ENCODE results near the gene MAX. TPM values are rescaled to one million over a fixed set of nuclear protein-coding genes. Genes with fewer than 3 reads are reported as not detected.

Gene MAX
- total and polyA plus RNA-seq, 9 of the 15 experiments (the other 6 are each of a cell fraction or from before 2014, with no cell fraction given) = 15.4 to 96.5 (median 51.6) TPM

DNA sequence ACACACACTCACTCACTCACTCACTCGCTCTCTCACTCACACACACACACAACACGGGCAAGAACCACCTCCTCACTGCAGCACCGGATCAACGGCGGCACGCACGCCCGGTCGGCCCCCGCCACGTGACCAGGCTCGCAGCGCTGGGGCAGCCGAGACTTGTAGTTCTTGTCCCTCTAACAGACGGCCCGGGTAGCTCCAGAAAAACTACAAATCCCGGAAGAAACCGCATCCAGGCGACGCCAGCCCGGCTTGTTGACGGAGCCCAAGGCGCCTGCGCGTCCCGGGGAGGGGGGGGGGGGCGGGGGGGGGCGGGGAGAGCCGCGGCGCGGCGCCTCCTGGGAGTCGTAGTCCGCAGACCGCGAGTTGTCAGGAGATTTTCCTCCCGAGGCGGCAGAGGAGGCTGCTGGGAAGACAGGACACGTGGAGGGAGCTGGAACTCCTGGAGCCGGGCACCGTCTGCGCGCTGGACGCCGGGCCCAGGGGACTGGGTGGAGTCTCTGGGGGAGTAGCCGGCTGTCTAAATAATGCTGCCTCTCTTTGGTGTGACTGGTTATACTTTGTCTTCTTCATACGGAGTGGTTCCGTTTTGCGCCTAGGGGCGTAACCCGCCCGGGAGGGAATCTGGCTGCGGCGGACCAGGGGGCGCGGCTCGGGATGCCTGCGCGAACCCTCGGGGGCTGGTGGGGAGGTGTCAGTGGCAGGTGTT, at the start of gene MAX (continued):
- TF ChIP-seq PHF8 (IDR thresholded peaks at IDR 0.05; ENCODE audit: borderline replicate concordance, low read length) (peak; percentile 30; the same call in 1 of the 2 replicates), MEIS2 (IDR thresholded peaks at IDR 0.05; ENCODE audit: partially characterized antibody) (peak; percentile 15), PHTF2 (CRISPR knock-in tag; IDR thresholded peaks at IDR 0.05) (no peak), FOXA1 (IDR thresholded peaks at IDR 0.05; ENCODE audit: borderline replicate concordance) (no peak), RNF2 (IDR thresholded peaks at IDR 0.05) (peak; percentile 36; the same call in 1 of the 2 replicates), FOXJ2 (tag; IDR thresholded peaks at IDR 0.05) (0 out of 2 replicates have a peak, but pooled peaks have one; percentile 83), NEUROD1 (IDR thresholded peaks at IDR 0.05; ENCODE audit: borderline replicate concordance, low read depth, low read length, partially characterized antibody) (no peak), ZNF764 (CRISPR knock-in tag; IDR thresholded peaks at IDR 0.05; ENCODE audit: low read depth) (no peak), SMAD4 (CRISPR knock-in tag; conservative IDR thresholded peaks at IDR 0.05) (peak; percentile 14; the same call in 1 of the 2 replicates), ZNF253 (CRISPR knock-in tag; conservative IDR thresholded peaks at IDR 0.05) (no peak), FIP1L1 (IDR thresholded peaks at IDR 0.05; ENCODE audit: low read depth, low read length, poor library complexity, severe bottlenecking) (no peak), TAL1 (IDR thresholded peaks at IDR 0.05) (no peak)
- TF ChIP-seq, protein P1, sequence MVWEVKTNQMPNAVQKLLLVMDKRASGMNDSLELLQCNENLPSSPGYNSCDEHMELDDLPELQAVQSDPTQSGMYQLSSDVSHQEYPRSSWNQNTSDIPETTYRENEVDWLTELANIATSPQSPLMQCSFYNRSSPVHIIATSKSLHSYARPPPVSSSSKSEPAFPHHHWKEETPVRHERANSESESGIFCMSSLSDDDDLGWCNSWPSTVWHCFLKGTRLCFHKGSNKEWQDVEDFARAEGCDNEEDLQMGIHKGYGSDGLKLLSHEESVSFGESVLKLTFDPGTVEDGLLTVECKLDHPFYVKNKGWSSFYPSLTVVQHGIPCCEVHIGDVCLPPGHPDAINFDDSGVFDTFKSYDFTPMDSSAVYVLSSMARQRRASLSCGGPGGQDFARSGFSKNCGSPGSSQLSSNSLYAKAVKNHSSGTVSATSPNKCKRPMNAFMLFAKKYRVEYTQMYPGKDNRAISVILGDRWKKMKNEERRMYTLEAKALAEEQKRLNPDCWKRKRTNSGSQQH (CRISPR knock-in tag; IDR thresholded peaks at IDR 0.05) = peak; percentile 67; the same call in 1 of the 2 replicates
- TF ChIP-seq, protein P2, sequence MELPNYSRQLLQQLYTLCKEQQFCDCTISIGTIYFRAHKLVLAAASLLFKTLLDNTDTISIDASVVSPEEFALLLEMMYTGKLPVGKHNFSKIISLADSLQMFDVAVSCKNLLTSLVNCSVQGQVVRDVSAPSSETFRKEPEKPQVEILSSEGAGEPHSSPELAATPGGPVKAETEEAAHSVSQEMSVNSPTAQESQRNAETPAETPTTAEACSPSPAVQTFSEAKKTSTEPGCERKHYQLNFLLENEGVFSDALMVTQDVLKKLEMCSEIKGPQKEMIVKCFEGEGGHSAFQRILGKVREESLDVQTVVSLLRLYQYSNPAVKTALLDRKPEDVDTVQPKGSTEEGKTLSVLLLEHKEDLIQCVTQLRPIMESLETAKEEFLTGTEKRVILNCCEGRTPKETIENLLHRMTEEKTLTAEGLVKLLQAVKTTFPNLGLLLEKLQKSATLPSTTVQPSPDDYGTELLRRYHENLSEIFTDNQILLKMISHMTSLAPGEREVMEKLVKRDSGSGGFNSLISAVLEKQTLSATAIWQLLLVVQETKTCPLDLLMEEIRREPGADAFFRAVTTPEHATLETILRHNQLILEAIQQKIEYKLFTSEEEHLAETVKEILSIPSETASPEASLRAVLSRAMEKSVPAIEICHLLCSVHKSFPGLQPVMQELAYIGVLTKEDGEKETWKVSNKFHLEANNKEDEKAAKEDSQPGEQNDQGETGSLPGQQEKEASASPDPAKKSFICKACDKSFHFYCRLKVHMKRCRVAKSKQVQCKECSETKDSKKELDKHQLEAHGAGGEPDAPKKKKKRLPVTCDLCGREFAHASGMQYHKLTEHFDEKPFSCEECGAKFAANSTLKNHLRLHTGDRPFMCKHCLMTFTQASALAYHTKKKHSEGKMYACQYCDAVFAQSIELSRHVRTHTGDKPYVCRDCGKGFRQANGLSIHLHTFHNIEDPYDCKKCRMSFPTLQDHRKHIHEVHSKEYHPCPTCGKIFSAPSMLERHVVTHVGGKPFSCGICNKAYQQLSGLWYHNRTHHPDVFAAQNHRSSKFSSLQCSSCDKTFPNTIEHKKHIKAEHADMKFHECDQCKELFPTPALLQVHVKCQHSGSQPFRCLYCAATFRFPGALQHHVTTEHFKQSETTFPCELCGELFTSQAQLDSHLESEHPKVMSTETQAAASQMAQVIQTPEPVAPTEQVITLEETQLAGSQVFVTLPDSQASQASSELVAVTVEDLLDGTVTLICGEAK (IDR thresholded peaks at IDR 0.05) = no peak
- TF ChIP-seq, protein P2 (CRISPR knock-in tag; IDR thresholded peaks at IDR 0.05) = no peak
- TF ChIP-seq, protein P3, sequence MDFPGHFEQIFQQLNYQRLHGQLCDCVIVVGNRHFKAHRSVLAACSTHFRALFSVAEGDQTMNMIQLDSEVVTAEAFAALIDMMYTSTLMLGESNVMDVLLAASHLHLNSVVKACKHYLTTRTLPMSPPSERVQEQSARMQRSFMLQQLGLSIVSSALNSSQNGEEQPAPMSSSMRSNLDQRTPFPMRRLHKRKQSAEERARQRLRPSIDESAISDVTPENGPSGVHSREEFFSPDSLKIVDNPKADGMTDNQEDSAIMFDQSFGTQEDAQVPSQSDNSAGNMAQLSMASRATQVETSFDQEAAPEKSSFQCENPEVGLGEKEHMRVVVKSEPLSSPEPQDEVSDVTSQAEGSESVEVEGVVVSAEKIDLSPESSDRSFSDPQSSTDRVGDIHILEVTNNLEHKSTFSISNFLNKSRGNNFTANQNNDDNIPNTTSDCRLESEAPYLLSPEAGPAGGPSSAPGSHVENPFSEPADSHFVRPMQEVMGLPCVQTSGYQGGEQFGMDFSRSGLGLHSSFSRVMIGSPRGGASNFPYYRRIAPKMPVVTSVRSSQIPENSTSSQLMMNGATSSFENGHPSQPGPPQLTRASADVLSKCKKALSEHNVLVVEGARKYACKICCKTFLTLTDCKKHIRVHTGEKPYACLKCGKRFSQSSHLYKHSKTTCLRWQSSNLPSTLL (IDR thresholded peaks at IDR 0.05) = no peak

Data from K562 (cell line).